ENCODE data around the gene RABGAP1L. TPM values are rescaled to one million over a fixed set of nuclear protein-coding genes. Genes with fewer than 3 reads are reported as not detected.
"Not testable (repeated sequence)": the region's sequence is repeated elsewhere in the genome, so short reads cannot be mapped to it uniquely, and the experiment has no call there.

RABGAP1L gene
- total and polyA plus RNA-seq, 2 donors from 2014 or later = 16.2 to 48.5 TPM

DNA sequence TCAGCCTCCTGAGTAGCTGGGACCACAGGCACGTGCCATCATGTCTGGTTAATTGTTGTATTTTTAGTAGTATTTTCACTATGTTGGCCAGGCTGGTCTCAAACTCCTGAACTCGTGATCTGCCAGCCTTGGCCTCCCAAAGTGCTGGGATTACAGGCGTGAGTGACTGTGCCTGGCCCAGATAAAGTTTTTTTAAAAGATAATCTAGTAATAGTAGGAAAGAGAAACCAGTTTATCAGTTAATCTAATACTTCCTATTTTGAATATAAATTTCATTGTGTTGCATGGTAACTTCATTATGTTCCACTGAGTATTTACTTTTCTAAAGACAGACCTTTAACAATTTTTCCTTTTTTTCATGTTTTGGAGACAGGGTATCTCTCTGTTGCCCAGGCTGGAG is 10.0 kb downstream of the RABGAP1L start:
- Histone ChIP-seq H3K4me3 (ENCODE audit: low read length in 3 of 3) (no peak overlapping the region), H3K9ac (ENCODE audit: low read length in 3 of 3) (no peak overlapping the region), H3K9me3 (ENCODE audit: control insufficient read depth in 2 of 3, insufficient read depth in 1 of 3, low read length in 3 of 3) (no peaks in the 10 kb centered on the region), H3K36me3 (ENCODE audit: control insufficient read depth in 2 of 3, insufficient read depth in 3 of 3, low read length in 3 of 3) (no peaks in the 10 kb centered on the region), H3K27ac (ENCODE audit: low read depth in 2 of 2, low read length in 2 of 2) (no peak overlapping the region), H3K27me3 (ENCODE audit: control insufficient read depth, insufficient read depth, low read length) (no peaks in the 10 kb centered on the region), H3K4me1 (ENCODE audit: control insufficient read depth in 2 of 3, insufficient read depth in 2 of 3, low read depth in 1 of 3, low read length in 3 of 3) (peaks cover 0 to 6% (median 0%) of the 10 kb centered on the region in 3 donors)
- intact Hi-C loops (cut with DNase I) = no loop called here
- TF ChIP-seq, protein P1, sequence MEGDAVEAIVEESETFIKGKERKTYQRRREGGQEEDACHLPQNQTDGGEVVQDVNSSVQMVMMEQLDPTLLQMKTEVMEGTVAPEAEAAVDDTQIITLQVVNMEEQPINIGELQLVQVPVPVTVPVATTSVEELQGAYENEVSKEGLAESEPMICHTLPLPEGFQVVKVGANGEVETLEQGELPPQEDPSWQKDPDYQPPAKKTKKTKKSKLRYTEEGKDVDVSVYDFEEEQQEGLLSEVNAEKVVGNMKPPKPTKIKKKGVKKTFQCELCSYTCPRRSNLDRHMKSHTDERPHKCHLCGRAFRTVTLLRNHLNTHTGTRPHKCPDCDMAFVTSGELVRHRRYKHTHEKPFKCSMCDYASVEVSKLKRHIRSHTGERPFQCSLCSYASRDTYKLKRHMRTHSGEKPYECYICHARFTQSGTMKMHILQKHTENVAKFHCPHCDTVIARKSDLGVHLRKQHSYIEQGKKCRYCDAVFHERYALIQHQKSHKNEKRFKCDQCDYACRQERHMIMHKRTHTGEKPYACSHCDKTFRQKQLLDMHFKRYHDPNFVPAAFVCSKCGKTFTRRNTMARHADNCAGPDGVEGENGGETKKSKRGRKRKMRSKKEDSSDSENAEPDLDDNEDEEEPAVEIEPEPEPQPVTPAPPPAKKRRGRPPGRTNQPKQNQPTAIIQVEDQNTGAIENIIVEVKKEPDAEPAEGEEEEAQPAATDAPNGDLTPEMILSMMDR (IDR thresholded peaks at IDR 0.05; ENCODE audit: borderline replicate concordance, extremely low read depth, insufficient read depth) = no peak
- FAIRE-seq (no peak), DNase-seq (no peak)

DNA sequence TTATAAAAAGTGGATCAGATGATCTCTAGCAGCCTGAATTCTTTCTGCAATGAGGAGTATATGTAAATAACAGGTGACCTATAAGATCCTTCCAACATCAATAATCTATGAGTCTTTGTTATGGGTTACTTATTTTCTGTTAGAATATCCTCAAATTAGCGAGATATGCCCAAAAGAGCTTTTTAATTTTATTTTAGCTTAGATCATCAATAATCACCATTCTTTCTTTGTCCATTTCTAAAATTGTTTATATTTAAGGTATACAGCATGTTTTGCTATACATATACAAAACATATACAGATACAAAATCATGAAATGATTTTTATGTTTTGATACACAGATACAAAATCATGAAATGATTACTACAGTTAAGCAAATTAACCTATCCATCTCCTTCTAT is 11.8 kb downstream of the RABGAP1L start:
- TF ChIP-seq, protein P1 (IDR thresholded peaks at IDR 0.05; ENCODE audit: borderline replicate concordance, extremely low read depth, insufficient read depth) = no peak
- intact Hi-C loops (cut with DNase I) = no loop called here
- Histone ChIP-seq H3K36me3 (ENCODE audit: control insufficient read depth in 2 of 3, insufficient read depth in 3 of 3, low read length in 3 of 3) (no peaks in the 10 kb centered on the region), H3K4me3 (ENCODE audit: low read length in 3 of 3) (no peak overlapping the region), H3K4me1 (ENCODE audit: control insufficient read depth in 2 of 3, insufficient read depth in 2 of 3, low read depth in 1 of 3, low read length in 3 of 3) (no peaks in the 10 kb centered on the region), H3K9me3 (ENCODE audit: control insufficient read depth in 2 of 3, insufficient read depth in 1 of 3, low read length in 3 of 3) (no peaks in the 10 kb centered on the region), H3K27me3 (ENCODE audit: control insufficient read depth, insufficient read depth, low read length) (no peaks in the 10 kb centered on the region), H3K27ac (ENCODE audit: low read depth in 2 of 2, low read length in 2 of 2) (no peak overlapping the region), H3K9ac (ENCODE audit: low read length in 3 of 3) (no peak overlapping the region)
- FAIRE-seq (no peak), DNase-seq (no peak)

DNA sequence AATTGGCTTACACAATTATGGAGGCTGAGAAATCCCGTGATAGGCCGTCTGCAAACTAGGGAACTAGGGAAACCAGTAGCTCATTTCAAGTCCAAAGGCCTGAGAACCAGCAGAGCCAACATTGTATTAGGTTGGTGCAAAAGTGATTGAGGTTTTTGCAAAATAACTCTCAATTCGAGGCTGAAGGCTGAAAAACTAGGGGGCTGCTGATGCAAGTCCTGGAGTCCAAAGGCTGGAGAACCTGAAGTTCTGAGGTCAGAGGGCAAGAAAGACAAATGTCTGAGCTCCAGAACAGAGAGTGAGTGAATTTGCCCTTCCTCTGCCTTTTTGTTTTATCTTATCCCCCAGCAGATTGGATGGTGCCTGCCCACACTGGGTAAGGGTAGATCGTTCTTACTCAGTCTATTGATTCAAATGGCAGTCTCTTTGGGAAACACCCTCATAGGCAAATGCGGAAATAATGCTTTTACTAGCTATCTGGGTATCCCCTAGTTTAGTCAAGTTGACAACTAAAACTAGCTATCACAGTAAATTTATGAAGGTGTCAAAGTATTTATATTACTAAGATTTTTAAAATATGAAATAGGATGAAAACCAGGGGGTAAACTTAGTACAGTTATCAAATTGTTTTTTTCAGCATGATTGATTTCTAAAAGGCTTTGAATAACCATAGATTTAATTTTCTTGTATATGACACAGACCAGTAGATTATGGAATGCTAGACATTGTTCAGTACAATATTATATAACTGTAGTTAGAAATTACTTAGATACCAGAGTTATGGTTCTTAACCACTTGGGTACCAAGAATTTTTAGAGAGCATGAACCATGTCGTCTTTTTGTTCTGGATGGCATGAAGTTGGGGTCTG is 15.4 kb downstream of the RABGAP1L start:
- no peak for FAIRE-seq
- H3K4me3 ChIP-seq (ENCODE audit: low read length in 3 of 3) = no peak overlapping the region
- TF ChIP-seq, protein P1 (IDR thresholded peaks at IDR 0.05; ENCODE audit: borderline replicate concordance, extremely low read depth, insufficient read depth) = no peak

DNA sequence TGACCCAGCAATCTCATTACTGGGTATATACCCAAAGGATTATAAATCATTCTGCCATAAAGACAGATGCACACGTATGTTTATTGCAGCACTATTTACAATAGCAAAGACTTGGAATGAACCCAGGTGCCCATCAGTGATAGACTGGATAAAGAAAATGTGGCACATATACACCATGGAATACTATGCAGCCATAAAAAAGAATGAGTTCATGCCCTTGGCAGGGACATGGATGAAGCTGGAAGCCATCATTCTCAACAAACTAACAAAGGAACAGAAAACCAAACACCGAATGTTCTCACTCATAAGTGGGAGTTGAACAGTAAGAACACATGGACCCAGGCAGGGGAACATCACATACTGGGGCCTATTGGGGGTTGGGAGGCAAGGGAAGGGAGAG is 19.1 kb downstream of the RABGAP1L start:
- H3K27ac ChIP-seq (ENCODE audit: low read depth in 2 of 2, low read length in 2 of 2); H3K27me3 ChIP-seq (ENCODE audit: control insufficient read depth, insufficient read depth, low read length); H3K36me3 ChIP-seq (ENCODE audit: control insufficient read depth in 2 of 3, insufficient read depth in 3 of 3, low read length in 3 of 3); H3K9ac ChIP-seq (ENCODE audit: low read length in 3 of 3); DNase-seq; H3K4me1 ChIP-seq (ENCODE audit: control insufficient read depth in 2 of 3, insufficient read depth in 2 of 3, low read depth in 1 of 3, low read length in 3 of 3); FAIRE-seq; intact Hi-C loops (cut with DNase I); H3K4me3 ChIP-seq (ENCODE audit: low read length in 3 of 3); H3K9me3 ChIP-seq (ENCODE audit: control insufficient read depth in 2 of 3, insufficient read depth in 1 of 3, low read length in 3 of 3): not testable (repeated sequence)

More for the DNA sequence above, 15.4 kb downstream of the RABGAP1L start:
- no peaks in the 10 kb centered on the region for H3K27me3 ChIP-seq (ENCODE audit: control insufficient read depth, insufficient read depth, low read length)
- no peaks in the 10 kb centered on the region for H3K9me3 ChIP-seq (ENCODE audit: control insufficient read depth in 2 of 3, insufficient read depth in 1 of 3, low read length in 3 of 3)
- H3K9ac ChIP-seq (ENCODE audit: low read length in 3 of 3) = no peak overlapping the region
- H3K36me3 ChIP-seq (ENCODE audit: control insufficient read depth in 2 of 3, insufficient read depth in 3 of 3, low read length in 3 of 3) = no peaks in the 10 kb centered on the region
- no peak for DNase-seq
- no peaks in the 10 kb centered on the region for H3K4me1 ChIP-seq (ENCODE audit: control insufficient read depth in 2 of 3, insufficient read depth in 2 of 3, low read depth in 1 of 3, low read length in 3 of 3)
- no peak overlapping the region for H3K27ac ChIP-seq (ENCODE audit: low read depth in 2 of 2, low read length in 2 of 2)
- intact Hi-C loops (cut with DNase I) = no loop called here
